ENCODE measurements around the gene PCDH12.

GRCh38 chr5:141923448-141924313 is 34.3 kb downstream of the PCDH12 start, which contains the start of gene DELE1:
- TF ChIP-seq CTCF (IDR thresholded peaks at IDR 0.05): no peak
- peak in 1 of 2 donors; percentile 62 for TF ChIP-seq POLR2A (IDR thresholded peaks at IDR 0.05)
- peak; percentile 81 to 98 for TF ChIP-seq POLR2AphosphoS5 (IDR thresholded peaks at IDR 0.05; ENCODE audit: insufficient read depth in 1 of 2, low read depth in 1 of 2)

All from vagina (tissue), 2 donors.